Neural cell (in vitro differentiated cells): Measurements from ENCODE around the gene KPNA1.
"Not testable (repeated sequence)": the region's sequence is repeated elsewhere in the genome, so short reads cannot be mapped to it uniquely, and the experiment has no call there.

ENCODE experiments used
- EP300 ChIP-seq: fragments of 450-650 bp; conservative IDR thresholded peaks from 2 replicates; pipeline ENCODE4 v1.6.1; 2014; ENCODE audit warnings: antibody characterized with exemption, mild to moderate bottlenecking, moderate library complexity; ENCODE audit not compliant: poor library complexity, severe bottlenecking
- TF ChIP-seq, protein P1 (sequence below): fragments of 450-650 bp; IDR thresholded peaks from 2 replicates; pipeline ENCODE4 v1.5.1; 2014; ENCODE audit warnings: antibody characterized with exemption, mild to moderate bottlenecking, moderate library complexity; ENCODE audit not compliant: poor library complexity, severe bottlenecking

DNA sequence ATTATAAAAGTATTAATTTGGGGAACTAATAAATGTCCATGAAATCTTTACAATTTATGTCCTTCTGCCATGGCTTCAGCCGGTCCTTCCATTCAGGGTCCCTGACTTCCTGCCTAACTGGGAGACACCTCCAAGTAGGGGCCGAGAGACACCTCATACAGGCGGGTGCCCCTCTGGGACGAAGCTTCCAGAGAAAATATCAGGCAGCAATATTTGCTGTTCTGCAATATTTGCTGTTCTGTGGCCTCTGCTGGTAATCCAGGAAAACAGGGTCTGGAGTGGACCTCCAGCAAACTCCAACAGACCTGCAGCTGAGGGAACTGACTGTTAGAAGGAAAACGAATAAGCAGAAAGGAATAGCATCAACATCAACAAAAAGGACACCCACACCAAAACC is 70.2 kb downstream of the KPNA1 start:
- not testable (repeated sequence) for TF ChIP-seq EP300
- TF ChIP-seq, protein P1, sequence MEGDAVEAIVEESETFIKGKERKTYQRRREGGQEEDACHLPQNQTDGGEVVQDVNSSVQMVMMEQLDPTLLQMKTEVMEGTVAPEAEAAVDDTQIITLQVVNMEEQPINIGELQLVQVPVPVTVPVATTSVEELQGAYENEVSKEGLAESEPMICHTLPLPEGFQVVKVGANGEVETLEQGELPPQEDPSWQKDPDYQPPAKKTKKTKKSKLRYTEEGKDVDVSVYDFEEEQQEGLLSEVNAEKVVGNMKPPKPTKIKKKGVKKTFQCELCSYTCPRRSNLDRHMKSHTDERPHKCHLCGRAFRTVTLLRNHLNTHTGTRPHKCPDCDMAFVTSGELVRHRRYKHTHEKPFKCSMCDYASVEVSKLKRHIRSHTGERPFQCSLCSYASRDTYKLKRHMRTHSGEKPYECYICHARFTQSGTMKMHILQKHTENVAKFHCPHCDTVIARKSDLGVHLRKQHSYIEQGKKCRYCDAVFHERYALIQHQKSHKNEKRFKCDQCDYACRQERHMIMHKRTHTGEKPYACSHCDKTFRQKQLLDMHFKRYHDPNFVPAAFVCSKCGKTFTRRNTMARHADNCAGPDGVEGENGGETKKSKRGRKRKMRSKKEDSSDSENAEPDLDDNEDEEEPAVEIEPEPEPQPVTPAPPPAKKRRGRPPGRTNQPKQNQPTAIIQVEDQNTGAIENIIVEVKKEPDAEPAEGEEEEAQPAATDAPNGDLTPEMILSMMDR = not testable (repeated sequence)
